Gastroesophageal sphincter (tissue), 3 donors: ENCODE measurements around the gene PXN.

Source experiments
- POLR2A ChIP-seq, 2 donors: fragments of 450-650 bp; IDR thresholded peaks; one replicate each; pipeline ENCODE4 v1.6.1; 2017; ENCODE audit warnings: antibody characterized with exemption in 2 of 2, mild to moderate bottlenecking in 2 of 2, moderate library complexity in 1 of 2
- TF ChIP-seq, protein P1 (sequence below), 4 experiments: fragments of 200-600 bp in 2 of 4; fragments of 450-650 bp in 2 of 4; sonication (generic) in 1 of 4; IDR thresholded peaks; one replicate each; pipeline ENCODE4 v1.5.1; 2017 to 2019; ENCODE audit warnings: antibody characterized with exemption in 4 of 4, mild to moderate bottlenecking in 2 of 4, moderate library complexity in 2 of 4

GRCh38 chr12:120238839-120239445 lies 26.6 kb downstream of the PXN start:
- TF ChIP-seq, protein P1, sequence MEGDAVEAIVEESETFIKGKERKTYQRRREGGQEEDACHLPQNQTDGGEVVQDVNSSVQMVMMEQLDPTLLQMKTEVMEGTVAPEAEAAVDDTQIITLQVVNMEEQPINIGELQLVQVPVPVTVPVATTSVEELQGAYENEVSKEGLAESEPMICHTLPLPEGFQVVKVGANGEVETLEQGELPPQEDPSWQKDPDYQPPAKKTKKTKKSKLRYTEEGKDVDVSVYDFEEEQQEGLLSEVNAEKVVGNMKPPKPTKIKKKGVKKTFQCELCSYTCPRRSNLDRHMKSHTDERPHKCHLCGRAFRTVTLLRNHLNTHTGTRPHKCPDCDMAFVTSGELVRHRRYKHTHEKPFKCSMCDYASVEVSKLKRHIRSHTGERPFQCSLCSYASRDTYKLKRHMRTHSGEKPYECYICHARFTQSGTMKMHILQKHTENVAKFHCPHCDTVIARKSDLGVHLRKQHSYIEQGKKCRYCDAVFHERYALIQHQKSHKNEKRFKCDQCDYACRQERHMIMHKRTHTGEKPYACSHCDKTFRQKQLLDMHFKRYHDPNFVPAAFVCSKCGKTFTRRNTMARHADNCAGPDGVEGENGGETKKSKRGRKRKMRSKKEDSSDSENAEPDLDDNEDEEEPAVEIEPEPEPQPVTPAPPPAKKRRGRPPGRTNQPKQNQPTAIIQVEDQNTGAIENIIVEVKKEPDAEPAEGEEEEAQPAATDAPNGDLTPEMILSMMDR (IDR thresholded peaks at IDR 0.05): no peak
- no peak for TF ChIP-seq POLR2A (IDR thresholded peaks at IDR 0.05)
